SK-N-SH (cell line): ENCODE measurements around the gene SPATA2. TPM values are rescaled to one million over a fixed set of nuclear protein-coding genes. Genes with fewer than 3 reads are reported as not detected.

Experiments
- CTCF ChIA-PET: fragments of 300-600, 350-600 bp; formaldehyde crosslinking; extraction: SDS; loops from one replicate; lab custom pipeline; 2021; lab: Yijun Ruan, JAX
- POLR2A ChIA-PET: fragments of 350-600 bp; sonication (Branson Sonifier 250); formaldehyde crosslinking; extraction: SDS; loops from one replicate; lab custom pipeline; 2020; ENCODE audit warnings: antibody characterized with exemption, inconsistent platforms; lab: Yijun Ruan, JAX
- DNase-seq: peaks from one replicate; pipeline ENCODE4 v3.0.0; 2012
- H2AFZ ChIP-seq: fragments of 200-600 bp; sonication (generic); 2 replicates; pipeline ENCODE4 v1.8.1; 2016; ENCODE audit warnings: antibody characterized with exemption, mild to moderate bottlenecking, low read depth
- H3F3A ChIP-seq: fragments of 200-600 bp; sonication (generic); replicated peaks from 2 replicates; pipeline ENCODE3; 2016; ENCODE audit warnings: antibody characterized with exemption, mild to moderate bottlenecking; ENCODE audit not compliant: insufficient read depth
- H3K27ac ChIP-seq, 2 experiments: fragments of 200-500 bp in 1 of 2; fragments of 200-600 bp in 1 of 2; sonication (Bioruptor generic) in 1 of 2; sonication (generic), shearing (Covaris generic) in 1 of 2; 2 replicates each; pipeline versions ENCODE4 v1.5.1 to v1.6.1; 2014 to 2016; ENCODE audit warnings: low read depth in 2 of 2, inconsistent platforms in 1 of 2, low read length in 1 of 2, mild to moderate bottlenecking in 1 of 2, mixed read lengths in 1 of 2
- H3K27me3 ChIP-seq: fragments of 200-600 bp; sonication (generic), shearing (Covaris generic); 2 replicates; pipeline ENCODE4 v1.6.1; 2016; ENCODE audit warnings: mixed run types; ENCODE audit not compliant: insufficient read depth
- H3K36me3 ChIP-seq, 2 experiments: fragments of 200-500 bp in 1 of 2; fragments of 200-600 bp in 1 of 2; sonication (Bioruptor generic) in 1 of 2; sonication (generic) in 1 of 2; replicated peaks in 1 of 2; 2 replicates each; pipeline versions ENCODE3 to v1.5.1; 2014 to 2016; ENCODE audit warnings: low read length in 1 of 2, mild to moderate bottlenecking in 1 of 2; ENCODE audit not compliant: insufficient read depth in 2 of 2, control insufficient read depth in 1 of 2
- H3K4me1 ChIP-seq, 2 experiments: fragments of 200-500 bp in 1 of 2; fragments of 200-600 bp in 1 of 2; sonication (Bioruptor generic) in 1 of 2; sonication (generic), shearing (Covaris generic) in 1 of 2; 2 replicates each; pipeline versions ENCODE4 v1.5.1 to v1.6.1; 2014 to 2016; ENCODE audit warnings: low read depth in 1 of 2, low read length in 1 of 2, mixed run types in 1 of 2; ENCODE audit not compliant: insufficient read depth in 2 of 2, control insufficient read depth in 1 of 2
- H3K4me2 ChIP-seq: fragments of 200-600 bp; sonication (generic), shearing (Covaris generic); 2 replicates; pipeline ENCODE4 v1.6.1; 2017; ENCODE audit warnings: mixed run types
- H3K4me3 ChIP-seq, 2 experiments: fragments of 200-500 bp in 1 of 2; fragments of 200-600 bp in 1 of 2; sonication (Bioruptor generic) in 1 of 2; sonication (generic), shearing (Covaris generic) in 1 of 2; 2 replicates each; pipeline versions ENCODE4 v1.5.1 to v1.8.1; 2014 to 2016; ENCODE audit warnings: low read depth in 2 of 2, inconsistent platforms in 1 of 2, low read length in 1 of 2, mild to moderate bottlenecking in 1 of 2, mixed read lengths in 1 of 2, moderate library complexity in 1 of 2
- H3K79me2 ChIP-seq: fragments of 200-600 bp; sonication (generic); 2 replicates; pipeline ENCODE4 v1.8.1; 2017; ENCODE audit warnings: mild to moderate bottlenecking; ENCODE audit not compliant: insufficient read depth
- H3K9ac ChIP-seq: fragments of 200-600 bp; sonication (generic); 2 replicates; pipeline ENCODE4 v1.6.1; 2017; ENCODE audit warnings: mixed run types
- H3K9me2 ChIP-seq: fragments of 200-600 bp; sonication (generic); 2 replicates; pipeline ENCODE4 v1.6.1; 2017; ENCODE audit warnings: mixed run types
- H3K9me3 ChIP-seq: fragments of 200-600 bp; sonication (generic); 2 replicates; pipeline ENCODE4 v1.6.1; 2017; ENCODE audit warnings: mixed run types, mild to moderate bottlenecking, moderate library complexity
- H4K20me1 ChIP-seq: fragments of 200-600 bp; sonication (generic); 2 replicates; pipeline ENCODE4 v1.6.1; 2017; ENCODE audit warnings: mild to moderate bottlenecking, mixed run types; ENCODE audit not compliant: insufficient read depth
- CTCF ChIP-seq: fragments of 200-600 bp; sonication (generic); IDR thresholded peaks from 2 replicates; pipeline ENCODE4 v1.6.1; 2017; ENCODE audit warnings: antibody characterized with exemption, mild to moderate bottlenecking, moderate library complexity
- ELF1 ChIP-seq: IDR thresholded peaks from 2 replicates; pipeline ENCODE4 v1.4.0; 2012
- EZH2phosphoT487 ChIP-seq: fragments of 200-600 bp; sonication (generic); IDR thresholded peaks from 2 replicates; pipeline ENCODE4 v1.6.1; 2017; ENCODE audit warnings: low read depth, mixed run types, mild to moderate bottlenecking, antibody characterized with exemption, moderate library complexity, borderline replicate concordance
- JUND ChIP-seq: IDR thresholded peaks from 2 replicates; pipeline ENCODE4 v1.4.0; 2012
- MXI1 ChIP-seq: IDR thresholded peaks from 2 replicates; pipeline ENCODE4 v1.6.1; 2012; ENCODE audit warnings: mild to moderate bottlenecking, low read depth, low read length, improper control_type of control experiment
- NFIC ChIP-seq: IDR thresholded peaks from 2 replicates; pipeline ENCODE4 v1.4.0; 2012; ENCODE audit warnings: borderline replicate concordance
- NRF1 ChIP-seq: IDR thresholded peaks from 2 replicates; pipeline ENCODE4 v1.6.1; 2012; ENCODE audit warnings: low read depth, mild to moderate bottlenecking, low read length
- POLR2AphosphoS5 ChIP-seq: IDR thresholded peaks from 2 replicates; pipeline ENCODE4 v1.6.1; 2012; ENCODE audit warnings: low read depth, low read length
- RAD21 ChIP-seq: IDR thresholded peaks from 2 replicates; pipeline ENCODE4 v1.6.1; 2012; ENCODE audit warnings: mild to moderate bottlenecking, low read length
- RFX5 ChIP-seq: IDR thresholded peaks from 2 replicates; pipeline ENCODE4 v1.6.1; 2012; ENCODE audit warnings: mild to moderate bottlenecking, improper control_type of control experiment, low read length
- SIN3A ChIP-seq: IDR thresholded peaks from 2 replicates; pipeline ENCODE4 v1.6.1; 2012; ENCODE audit warnings: low read depth, mild to moderate bottlenecking, low read length, moderate library complexity, borderline replicate concordance
- SMC3 ChIP-seq: IDR thresholded peaks from 2 replicates; pipeline ENCODE4 v1.6.1; 2012; ENCODE audit warnings: low read depth, low read length, improper control_type of control experiment
- TCF12 ChIP-seq: IDR thresholded peaks from 2 replicates; pipeline ENCODE4 v1.4.0; 2012
- USF1 ChIP-seq: IDR thresholded peaks from 2 replicates; pipeline ENCODE4 v1.4.0; 2012; ENCODE audit warnings: low read depth, borderline replicate concordance
- YY1 ChIP-seq: IDR thresholded peaks from 2 replicates; pipeline ENCODE4 v1.4.0; 2012; ENCODE audit warnings: low read depth, mild to moderate bottlenecking
- WGBS: methylation state at CpG from one replicate; pipeline ENCODE4 v1.1.6; 2017; ENCODE audit warnings: low lambda C conversion rate; 5-methylcytosine and 5-hydroxymethylcytosine counted together
- polyA plus RNA-seq, 3 experiments: library from polyadenylated mRNA; depleted of rRNA; stranded (reverse); fragments of >200 nt; gene quantifications; 2 replicates each; pipeline ENCODE4 v1.2.3, GENCODE V29; 2012
- TF ChIP-seq, protein P1 (sequence below): IDR thresholded peaks from 2 replicates; pipeline ENCODE4 v1.4.0; 2012; ENCODE audit warnings: low read depth, borderline replicate concordance
- TF ChIP-seq, protein P2 (sequence below): IDR thresholded peaks from 2 replicates; pipeline ENCODE4 v1.6.1; 2012; ENCODE audit warnings: mild to moderate bottlenecking, low read depth, low read length, moderate library complexity

SPATA2 gene
- polyA plus RNA-seq, 1 of the 3 experiments (the other 2 are of a cell fraction) = 7.2 TPM

DNA sequence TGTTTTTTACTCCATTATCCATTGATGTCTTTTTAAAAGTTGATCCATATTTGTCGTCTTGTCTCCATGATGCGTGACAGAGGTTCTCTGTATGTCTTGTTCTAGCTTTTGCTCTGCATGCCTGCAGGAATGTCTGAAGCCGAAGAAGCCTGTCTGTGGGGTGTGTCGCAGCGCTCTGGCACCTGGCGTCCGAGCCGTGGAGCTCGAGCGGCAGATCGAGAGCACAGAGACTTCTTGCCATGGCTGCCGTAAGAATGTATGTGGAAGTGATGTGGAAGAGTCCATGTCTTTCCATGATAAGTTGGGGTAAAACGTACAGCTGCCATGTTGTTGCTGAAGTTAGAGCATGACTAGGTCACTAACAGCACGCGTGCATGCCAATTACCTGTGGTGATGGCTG lies 26.1 kb upstream of the SPATA2 start:
- Histone ChIP-seq H3K4me1 (peaks cover 18 to 21% of the 10 kb centered on the region in 2 experiments; a peak in 3 of 4 replicates), H3F3A (peaks cover 9% of the 10 kb centered on the region), H3K36me3 (peaks cover 22 to 47% of the 10 kb centered on the region in 2 experiments), H2AFZ (no peak overlapping the region)
- POLR2A ChIA-PET = no interaction called here
- TF ChIP-seq CTCF (no peak), TCF12 (no peak), YY1 (no peak), ELF1 (no peak), RFX5 (no peak), POLR2AphosphoS5 (no peak), SMC3 (no peak), JUND (no peak), SIN3A (no peak), NFIC (no peak), MXI1 (no peak), USF1 (no peak), NRF1 (no peak), EZH2phosphoT487 (no peak), RAD21 (no peak)
- TF ChIP-seq, protein P1, sequence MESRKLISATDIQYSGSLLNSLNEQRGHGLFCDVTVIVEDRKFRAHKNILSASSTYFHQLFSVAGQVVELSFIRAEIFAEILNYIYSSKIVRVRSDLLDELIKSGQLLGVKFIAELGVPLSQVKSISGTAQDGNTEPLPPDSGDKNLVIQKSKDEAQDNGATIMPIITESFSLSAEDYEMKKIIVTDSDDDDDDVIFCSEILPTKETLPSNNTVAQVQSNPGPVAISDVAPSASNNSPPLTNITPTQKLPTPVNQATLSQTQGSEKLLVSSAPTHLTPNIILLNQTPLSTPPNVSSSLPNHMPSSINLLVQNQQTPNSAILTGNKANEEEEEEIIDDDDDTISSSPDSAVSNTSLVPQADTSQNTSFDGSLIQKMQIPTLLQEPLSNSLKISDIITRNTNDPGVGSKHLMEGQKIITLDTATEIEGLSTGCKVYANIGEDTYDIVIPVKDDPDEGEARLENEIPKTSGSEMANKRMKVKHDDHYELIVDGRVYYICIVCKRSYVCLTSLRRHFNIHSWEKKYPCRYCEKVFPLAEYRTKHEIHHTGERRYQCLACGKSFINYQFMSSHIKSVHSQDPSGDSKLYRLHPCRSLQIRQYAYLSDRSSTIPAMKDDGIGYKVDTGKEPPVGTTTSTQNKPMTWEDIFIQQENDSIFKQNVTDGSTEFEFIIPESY = no peak
- TF ChIP-seq, protein P2, sequence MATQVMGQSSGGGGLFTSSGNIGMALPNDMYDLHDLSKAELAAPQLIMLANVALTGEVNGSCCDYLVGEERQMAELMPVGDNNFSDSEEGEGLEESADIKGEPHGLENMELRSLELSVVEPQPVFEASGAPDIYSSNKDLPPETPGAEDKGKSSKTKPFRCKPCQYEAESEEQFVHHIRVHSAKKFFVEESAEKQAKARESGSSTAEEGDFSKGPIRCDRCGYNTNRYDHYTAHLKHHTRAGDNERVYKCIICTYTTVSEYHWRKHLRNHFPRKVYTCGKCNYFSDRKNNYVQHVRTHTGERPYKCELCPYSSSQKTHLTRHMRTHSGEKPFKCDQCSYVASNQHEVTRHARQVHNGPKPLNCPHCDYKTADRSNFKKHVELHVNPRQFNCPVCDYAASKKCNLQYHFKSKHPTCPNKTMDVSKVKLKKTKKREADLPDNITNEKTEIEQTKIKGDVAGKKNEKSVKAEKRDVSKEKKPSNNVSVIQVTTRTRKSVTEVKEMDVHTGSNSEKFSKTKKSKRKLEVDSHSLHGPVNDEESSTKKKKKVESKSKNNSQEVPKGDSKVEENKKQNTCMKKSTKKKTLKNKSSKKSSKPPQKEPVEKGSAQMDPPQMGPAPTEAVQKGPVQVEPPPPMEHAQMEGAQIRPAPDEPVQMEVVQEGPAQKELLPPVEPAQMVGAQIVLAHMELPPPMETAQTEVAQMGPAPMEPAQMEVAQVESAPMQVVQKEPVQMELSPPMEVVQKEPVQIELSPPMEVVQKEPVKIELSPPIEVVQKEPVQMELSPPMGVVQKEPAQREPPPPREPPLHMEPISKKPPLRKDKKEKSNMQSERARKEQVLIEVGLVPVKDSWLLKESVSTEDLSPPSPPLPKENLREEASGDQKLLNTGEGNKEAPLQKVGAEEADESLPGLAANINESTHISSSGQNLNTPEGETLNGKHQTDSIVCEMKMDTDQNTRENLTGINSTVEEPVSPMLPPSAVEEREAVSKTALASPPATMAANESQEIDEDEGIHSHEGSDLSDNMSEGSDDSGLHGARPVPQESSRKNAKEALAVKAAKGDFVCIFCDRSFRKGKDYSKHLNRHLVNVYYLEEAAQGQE = no peak
- TF ChIP-seq, all 33 proteins: peak for 0
- Histone ChIP-seq H3K9ac (no peak overlapping the region), H4K20me1 (peaks cover 18% of the 10 kb centered on the region), H3K9me2 (no peaks in the 10 kb centered on the region), H3K79me2 (peaks cover 94% of the 10 kb centered on the region), H3K4me3 (no peak overlapping the region), H3K27me3 (no peaks in the 10 kb centered on the region), H3K4me2 (no peak overlapping the region), H3K9me3 (no peaks in the 10 kb centered on the region), H3K27ac (no peak overlapping the region)
- WGBS = 96% methylated on average over 15 of the region's 15 CpGs
- no peak for DNase-seq
- CTCF ChIA-PET = interaction anchor here (1.9 to 2.7 kb wide), 2 partner anchors 37 to 130 kb away, joined by 8 to 12 read pairs; no protein-coding TSS in a partner anchor
